ENCODE measurements around the gene UFSP2.

GRCh38 chr4:185468999-185469398 is 43.2 kb upstream of the UFSP2 start:
- TF ChIP-seq, protein P1, sequence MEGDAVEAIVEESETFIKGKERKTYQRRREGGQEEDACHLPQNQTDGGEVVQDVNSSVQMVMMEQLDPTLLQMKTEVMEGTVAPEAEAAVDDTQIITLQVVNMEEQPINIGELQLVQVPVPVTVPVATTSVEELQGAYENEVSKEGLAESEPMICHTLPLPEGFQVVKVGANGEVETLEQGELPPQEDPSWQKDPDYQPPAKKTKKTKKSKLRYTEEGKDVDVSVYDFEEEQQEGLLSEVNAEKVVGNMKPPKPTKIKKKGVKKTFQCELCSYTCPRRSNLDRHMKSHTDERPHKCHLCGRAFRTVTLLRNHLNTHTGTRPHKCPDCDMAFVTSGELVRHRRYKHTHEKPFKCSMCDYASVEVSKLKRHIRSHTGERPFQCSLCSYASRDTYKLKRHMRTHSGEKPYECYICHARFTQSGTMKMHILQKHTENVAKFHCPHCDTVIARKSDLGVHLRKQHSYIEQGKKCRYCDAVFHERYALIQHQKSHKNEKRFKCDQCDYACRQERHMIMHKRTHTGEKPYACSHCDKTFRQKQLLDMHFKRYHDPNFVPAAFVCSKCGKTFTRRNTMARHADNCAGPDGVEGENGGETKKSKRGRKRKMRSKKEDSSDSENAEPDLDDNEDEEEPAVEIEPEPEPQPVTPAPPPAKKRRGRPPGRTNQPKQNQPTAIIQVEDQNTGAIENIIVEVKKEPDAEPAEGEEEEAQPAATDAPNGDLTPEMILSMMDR (IDR thresholded peaks at IDR 0.05; ENCODE audit: low read depth, low read length, poor library complexity, severe bottlenecking): no peak
- TF ChIP-seq EZH2phosphoT487 (IDR thresholded peaks at IDR 0.05; ENCODE audit: borderline replicate concordance, low read length): 0 out of 2 replicates have a peak, but pooled peaks have one; percentile 72
